Measurements from ENCODE around the gene CCDC188. TPM values are rescaled to one million over a fixed set of nuclear protein-coding genes. Genes with fewer than 3 reads are reported as not detected.

CCDC188 gene
- total RNA-seq, 1 experiment from 2014 or later: not detected

DNA sequence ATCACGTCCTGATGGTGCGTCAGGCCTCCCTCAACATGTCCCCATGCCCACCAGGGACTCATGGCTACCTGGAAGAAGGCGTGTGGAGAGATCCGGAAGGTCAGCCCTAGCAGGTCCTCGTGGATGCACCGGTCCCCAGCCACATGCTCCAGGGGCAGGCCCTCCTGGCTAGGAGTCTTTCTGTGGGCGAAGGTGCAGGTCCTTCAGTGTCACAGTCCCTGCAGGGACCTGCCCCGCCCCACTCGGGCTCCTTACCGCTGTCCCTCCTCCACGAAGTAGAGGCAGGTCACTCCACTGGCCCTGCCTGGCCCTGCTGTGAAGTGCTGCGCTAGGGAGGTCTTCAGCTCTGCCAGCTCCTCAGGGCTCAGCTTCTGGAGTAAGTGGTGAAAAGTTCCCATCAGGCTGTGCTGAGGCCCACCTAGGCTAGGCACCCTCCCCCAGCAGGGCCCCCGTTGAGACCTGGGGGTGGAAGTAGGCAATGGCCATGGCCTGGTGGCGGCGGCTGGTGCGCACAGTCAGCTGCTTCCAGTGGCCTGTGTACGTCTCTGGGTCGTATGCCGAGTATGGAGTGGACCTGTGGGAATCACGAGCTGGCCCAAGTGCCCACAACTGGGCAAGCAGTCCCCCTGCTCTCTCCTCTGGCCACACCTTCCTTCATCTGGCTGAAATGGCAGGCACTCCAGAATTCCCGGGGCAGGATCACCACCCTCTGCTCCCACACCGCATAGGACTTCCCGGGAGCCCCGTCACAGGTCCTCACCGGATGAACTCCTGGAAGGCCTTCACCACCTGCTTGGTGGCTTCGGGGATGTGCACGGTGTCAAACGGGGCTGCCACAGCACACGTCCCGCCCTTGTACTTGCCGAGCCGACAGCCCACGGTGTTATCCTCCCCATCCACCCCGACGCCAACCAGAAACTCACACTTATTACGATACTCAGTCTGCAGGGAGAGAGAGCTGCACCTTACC, 36.1 kb downstream of the CCDC188 start:
- Histone ChIP-seq H3K4me2 (ENCODE audit: low read depth, low read length, poor library complexity, severe bottlenecking) (peak overlapping the region; percentile 88), H3K27ac (ENCODE audit: low read length) (no peak overlapping the region), H3K36me3 (ENCODE audit: insufficient read depth, low read length) (peaks cover 22% of the 10 kb centered on the region), H3K9me3 (ENCODE audit: low read length) (no peaks in the 10 kb centered on the region), H3K4me1 (ENCODE audit: low read length) (peaks cover 49% of the 10 kb centered on the region), H2AFZ (ENCODE audit: low read length) (no peak overlapping the region), H3K27me3 (ENCODE audit: low read length) (no peaks in the 10 kb centered on the region), H3K9me2 (replicated peaks; ENCODE audit: insufficient read depth, low read length) (no peaks in the 10 kb centered on the region), H3K4me3 (ENCODE audit: low read length) (peak overlapping the region; percentile 94; the same call in 1 of the 2 replicates), H3K79me2 (ENCODE audit: low read length) (peaks cover 53% of the 10 kb centered on the region), H4K20me1 (ENCODE audit: insufficient read depth, low read depth, low read length) (peaks cover 14% of the 10 kb centered on the region), H3K9ac (ENCODE audit: low read length) (peak overlapping the region; percentile 89)
- no peak for DNase-seq

DNA sequence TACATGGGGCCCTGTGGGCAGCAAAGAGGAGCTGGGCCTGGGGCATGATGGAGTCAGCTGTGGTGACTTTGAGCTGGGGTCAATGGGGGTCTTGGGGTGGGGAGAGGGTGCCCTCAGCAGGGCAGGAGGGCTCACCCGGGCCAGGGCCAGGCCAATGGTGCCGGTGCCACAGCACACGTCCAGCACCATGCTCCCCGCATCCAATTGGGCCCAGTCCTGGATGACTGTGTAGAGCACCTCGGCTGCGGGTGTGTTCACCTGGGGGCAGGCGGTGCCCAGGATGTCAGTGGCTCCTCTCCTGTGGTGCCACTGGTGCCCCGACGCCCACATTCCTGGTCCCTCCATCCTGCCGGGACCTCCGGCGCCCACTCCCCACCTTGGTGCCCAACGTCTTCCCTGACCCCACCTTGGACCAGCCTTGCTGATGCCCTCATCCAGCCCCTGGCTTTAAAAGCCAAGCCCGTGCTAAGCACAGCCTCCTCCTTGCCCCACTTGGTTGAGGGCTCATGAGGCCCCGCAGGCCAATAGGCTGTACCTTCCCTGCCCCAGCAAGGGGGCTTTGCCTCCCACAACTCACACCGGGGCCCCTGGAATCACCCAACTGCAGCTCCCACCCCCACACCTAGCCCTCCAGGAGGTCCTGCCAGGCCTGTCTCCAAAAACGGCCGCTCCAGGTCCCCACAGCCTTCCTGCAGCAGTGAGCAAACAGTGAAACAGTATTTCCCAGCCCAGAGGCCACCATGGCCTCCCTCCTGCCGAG, 37.1 kb downstream of the CCDC188 start:
- Histone ChIP-seq H2AFZ (ENCODE audit: low read length) (no peak overlapping the region), H3K79me2 (ENCODE audit: low read length) (peaks cover 43% of the 10 kb centered on the region), H3K4me3 (ENCODE audit: low read length) (no peak overlapping the region), H4K20me1 (ENCODE audit: insufficient read depth, low read depth, low read length) (peaks cover 6% of the 10 kb centered on the region; the same call in 1 of the 2 replicates), H3K27ac (ENCODE audit: low read length) (no peak overlapping the region), H3K27me3 (ENCODE audit: low read length) (no peaks in the 10 kb centered on the region), H3K9ac (ENCODE audit: low read length) (no peak overlapping the region), H3K9me3 (ENCODE audit: low read length) (no peaks in the 10 kb centered on the region), H3K4me2 (ENCODE audit: low read depth, low read length, poor library complexity, severe bottlenecking) (no peak overlapping the region), H3K9me2 (replicated peaks; ENCODE audit: insufficient read depth, low read length) (no peaks in the 10 kb centered on the region), H3K36me3 (ENCODE audit: insufficient read depth, low read length) (peaks cover 11% of the 10 kb centered on the region), H3K4me1 (ENCODE audit: low read length) (peaks cover 38% of the 10 kb centered on the region)
- DNase-seq: no peak

DNA sequence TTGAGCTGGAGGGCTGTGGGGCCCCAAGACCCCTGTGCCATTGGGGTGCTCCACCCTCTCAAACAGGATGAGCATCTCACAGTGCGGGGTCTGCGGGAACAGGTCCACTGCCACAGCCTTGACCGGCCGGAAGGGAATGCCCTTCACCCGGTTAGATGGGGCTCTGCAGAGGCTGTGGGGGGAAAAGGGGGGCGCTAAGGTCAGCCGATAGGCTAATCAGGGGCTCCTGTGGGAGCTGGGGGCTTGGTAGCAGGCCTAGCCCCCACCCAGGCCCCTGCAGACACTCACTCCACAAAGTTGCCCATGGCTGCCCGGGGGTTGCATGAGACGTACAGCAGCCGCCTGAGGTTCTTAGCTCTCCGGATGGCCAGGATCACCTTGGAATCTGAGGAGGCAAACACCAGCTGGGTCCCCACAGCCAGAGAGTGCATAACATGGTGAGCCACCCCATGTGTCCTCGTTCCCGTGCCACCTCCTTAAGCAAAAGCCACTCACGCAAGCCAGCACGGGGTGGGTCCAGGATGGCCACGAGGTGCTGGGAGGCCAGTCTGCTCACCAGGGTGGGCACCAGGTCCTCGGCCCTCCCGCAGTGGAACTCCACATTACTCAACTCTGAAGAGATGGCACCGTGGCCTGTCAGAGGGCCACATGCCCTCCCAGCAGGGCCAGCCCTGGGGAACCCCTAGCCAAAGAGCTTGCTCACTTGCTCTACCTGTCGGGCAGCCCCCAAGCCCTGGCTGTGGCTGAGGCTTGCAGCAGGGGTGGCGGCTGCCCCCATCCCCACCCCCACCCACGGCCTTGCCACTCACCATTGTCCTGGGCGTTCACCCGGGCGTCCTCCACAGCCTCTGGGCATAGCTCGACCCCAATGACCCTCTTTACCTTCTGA, 38.0 kb downstream of the CCDC188 start:
- peaks cover 34% of the 10 kb centered on the region for H3K79me2 ChIP-seq (ENCODE audit: low read length)
- no peaks in the 10 kb centered on the region for H3K9me2 ChIP-seq (replicated peaks; ENCODE audit: insufficient read depth, low read length)
- DNase-seq: no peak
- H2AFZ ChIP-seq (ENCODE audit: low read length): no peak overlapping the region
- H3K4me3 ChIP-seq (ENCODE audit: low read length): no peak overlapping the region
- H3K36me3 ChIP-seq (ENCODE audit: insufficient read depth, low read length): peaks cover 6% of the 10 kb centered on the region
- peaks cover 34% of the 10 kb centered on the region for H3K4me1 ChIP-seq (ENCODE audit: low read length)
- no peaks in the 10 kb centered on the region for H3K27me3 ChIP-seq (ENCODE audit: low read length)
- no peaks in the 10 kb centered on the region for H3K9me3 ChIP-seq (ENCODE audit: low read length)
- 0 out of 2 replicates have a peak overlapping the region, but pooled peaks have one; percentile 46 for H3K9ac ChIP-seq (ENCODE audit: low read length)
- H3K27ac ChIP-seq (ENCODE audit: low read length): no peak overlapping the region
- no peaks in the 10 kb centered on the region for H4K20me1 ChIP-seq (ENCODE audit: insufficient read depth, low read depth, low read length)
- H3K4me2 ChIP-seq (ENCODE audit: low read depth, low read length, poor library complexity, severe bottlenecking): no peak overlapping the region

DNA sequence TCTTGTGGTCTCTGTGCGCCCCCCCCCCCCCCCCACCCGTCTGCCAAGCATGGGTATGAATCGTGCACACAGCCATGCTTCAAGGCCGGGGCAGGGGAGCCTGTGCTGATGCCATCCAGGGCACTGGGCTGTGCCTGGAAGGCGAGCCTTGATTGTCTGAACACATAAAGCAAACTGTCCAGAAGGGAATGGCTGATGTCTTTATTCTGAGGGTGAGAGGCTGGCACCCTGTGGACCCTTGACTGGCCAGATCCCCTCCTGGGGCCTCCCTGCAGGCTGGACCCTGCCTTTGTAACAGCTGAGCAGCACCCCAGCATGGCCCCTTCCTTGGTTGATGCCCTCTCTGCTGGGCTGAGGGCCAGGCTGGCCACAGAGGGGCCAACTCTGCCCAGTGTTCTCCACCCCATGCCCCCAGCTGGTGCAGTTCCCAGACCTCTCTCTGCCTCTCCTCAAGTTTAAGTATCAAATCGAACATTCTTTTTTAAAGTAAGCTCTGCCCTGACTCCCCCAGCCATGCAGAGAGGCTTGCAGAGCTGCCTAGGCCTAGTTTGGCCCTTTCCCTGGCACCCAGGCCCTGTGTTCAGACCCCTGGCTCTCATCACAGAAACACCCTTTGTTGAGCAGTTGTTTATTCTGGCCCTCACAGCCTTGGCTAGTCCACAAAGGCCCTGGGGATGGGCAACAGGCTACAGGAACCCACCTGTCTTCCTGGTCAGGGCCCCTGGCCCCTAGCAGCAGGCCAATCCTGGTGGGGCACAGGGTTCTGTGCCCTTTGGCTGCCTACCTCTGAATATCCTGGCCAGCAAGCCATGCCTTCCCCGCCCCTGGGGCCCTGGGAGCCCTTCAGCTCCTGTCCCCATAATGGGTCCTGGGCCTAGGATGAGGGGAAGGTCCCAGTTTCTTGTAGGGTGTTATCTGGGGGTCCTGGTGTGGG, 38.9 kb downstream of the CCDC188 start:
- no peak overlapping the region for H3K4me3 ChIP-seq (ENCODE audit: low read length)
- H3K27ac ChIP-seq (ENCODE audit: low read length): peak overlapping the region; percentile 76
- H3K79me2 ChIP-seq (ENCODE audit: low read length): peaks cover 31% of the 10 kb centered on the region
- no peak for DNase-seq
- no peak overlapping the region for H2AFZ ChIP-seq (ENCODE audit: low read length)
- H3K4me1 ChIP-seq (ENCODE audit: low read length): peaks cover 34% of the 10 kb centered on the region
- H3K27me3 ChIP-seq (ENCODE audit: low read length): no peaks in the 10 kb centered on the region
- peaks cover 6% of the 10 kb centered on the region for H3K36me3 ChIP-seq (ENCODE audit: insufficient read depth, low read length)
- H3K9me2 ChIP-seq (replicated peaks; ENCODE audit: insufficient read depth, low read length): no peaks in the 10 kb centered on the region
- no peaks in the 10 kb centered on the region for H4K20me1 ChIP-seq (ENCODE audit: insufficient read depth, low read depth, low read length)
- H3K9me3 ChIP-seq (ENCODE audit: low read length): no peaks in the 10 kb centered on the region
- H3K4me2 ChIP-seq (ENCODE audit: low read depth, low read length, poor library complexity, severe bottlenecking): no peak overlapping the region
- peak overlapping the region; percentile 46 for H3K9ac ChIP-seq (ENCODE audit: low read length)

DNA sequence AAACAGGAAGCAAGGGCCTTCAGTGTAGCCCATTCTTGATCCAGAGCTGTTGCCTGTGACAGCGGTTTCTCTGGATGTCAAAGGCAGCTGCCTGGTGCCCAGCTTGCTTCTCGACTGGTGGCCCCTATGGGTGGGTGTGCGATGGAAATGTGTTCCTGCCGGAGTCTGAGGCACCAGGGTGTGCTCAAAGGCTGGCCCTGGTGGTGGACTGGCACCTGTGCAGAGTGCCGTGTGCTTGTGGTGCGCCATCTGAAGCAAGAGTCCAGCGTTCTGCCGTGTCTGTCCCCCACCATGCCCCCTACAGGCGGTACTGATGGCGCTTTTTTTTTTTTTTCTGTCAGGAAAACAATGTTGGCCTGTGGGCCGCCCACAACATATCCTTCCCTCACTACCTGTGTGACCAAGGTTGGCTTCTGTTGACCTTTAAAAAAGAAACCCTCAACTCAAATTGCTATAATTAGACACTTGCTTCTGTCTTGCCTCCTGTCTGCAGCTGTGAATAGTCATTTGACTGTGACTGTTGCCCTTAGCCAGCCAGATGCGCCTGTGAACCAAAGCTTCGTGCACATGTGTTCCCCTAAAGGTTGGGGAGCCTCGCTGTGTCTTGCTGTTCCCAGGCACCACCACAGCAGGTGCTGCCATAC, 39.7 kb downstream of the CCDC188 start:
- no peak overlapping the region for H3K4me2 ChIP-seq (ENCODE audit: low read depth, low read length, poor library complexity, severe bottlenecking)
- no peak overlapping the region for H3K9ac ChIP-seq (ENCODE audit: low read length)
- H3K27me3 ChIP-seq (ENCODE audit: low read length): no peaks in the 10 kb centered on the region
- H4K20me1 ChIP-seq (ENCODE audit: insufficient read depth, low read depth, low read length): no peaks in the 10 kb centered on the region
- peaks cover 23% of the 10 kb centered on the region for H3K79me2 ChIP-seq (ENCODE audit: low read length)
- peak overlapping the region; percentile 58 for H3K27ac ChIP-seq (ENCODE audit: low read length)
- no peaks in the 10 kb centered on the region for H3K9me3 ChIP-seq (ENCODE audit: low read length)
- H2AFZ ChIP-seq (ENCODE audit: low read length): no peak overlapping the region
- peaks cover 6% of the 10 kb centered on the region for H3K36me3 ChIP-seq (ENCODE audit: insufficient read depth, low read length)
- peaks cover 34% of the 10 kb centered on the region for H3K4me1 ChIP-seq (ENCODE audit: low read length)
- H3K4me3 ChIP-seq (ENCODE audit: low read length): no peak overlapping the region
- H3K9me2 ChIP-seq (replicated peaks; ENCODE audit: insufficient read depth, low read length): no peaks in the 10 kb centered on the region
- DNase-seq: peak; percentile 84

DNA sequence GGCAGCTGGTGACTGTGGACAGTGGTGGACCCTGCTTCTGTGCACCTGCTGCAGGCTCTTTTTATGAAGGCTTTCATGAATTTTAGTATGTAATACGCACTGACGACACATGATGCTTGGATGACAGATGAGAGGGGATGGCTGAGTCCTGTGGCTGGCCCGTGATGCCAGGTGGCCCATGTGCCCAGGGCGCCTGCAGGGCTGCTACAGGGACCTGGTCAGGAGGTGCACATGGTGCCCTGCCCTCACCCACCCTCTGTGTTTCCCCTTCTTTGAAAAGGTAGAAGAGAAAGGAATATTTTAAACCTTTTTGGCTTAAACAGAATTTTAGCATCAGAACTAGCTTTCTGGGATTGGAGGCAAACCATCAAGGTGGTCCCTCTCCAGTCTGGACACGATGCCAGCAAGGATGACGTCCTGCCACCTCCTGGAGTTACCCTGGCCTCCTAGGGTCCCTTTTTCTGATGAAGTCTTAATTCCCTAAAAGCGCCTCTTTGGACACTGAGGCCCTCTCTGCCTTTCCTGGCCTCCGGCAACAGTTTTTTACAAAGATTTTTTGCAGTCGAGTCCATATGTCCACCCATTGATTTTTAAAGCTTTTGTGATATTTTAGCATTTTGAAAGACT, 40.4 kb downstream of the CCDC188 start:
- Histone ChIP-seq H3K36me3 (ENCODE audit: insufficient read depth, low read length) (peaks cover 3% of the 10 kb centered on the region), H3K4me2 (ENCODE audit: low read depth, low read length, poor library complexity, severe bottlenecking) (no peak overlapping the region), H3K9ac (ENCODE audit: low read length) (no peak overlapping the region), H4K20me1 (ENCODE audit: insufficient read depth, low read depth, low read length) (no peaks in the 10 kb centered on the region), H3K9me3 (ENCODE audit: low read length) (no peaks in the 10 kb centered on the region), H3K4me1 (ENCODE audit: low read length) (peaks cover 27% of the 10 kb centered on the region), H2AFZ (ENCODE audit: low read length) (no peak overlapping the region), H3K4me3 (ENCODE audit: low read length) (no peak overlapping the region), H3K27ac (ENCODE audit: low read length) (peak overlapping the region; percentile 58), H3K9me2 (replicated peaks; ENCODE audit: insufficient read depth, low read length) (no peaks in the 10 kb centered on the region), H3K27me3 (ENCODE audit: low read length) (no peaks in the 10 kb centered on the region), H3K79me2 (ENCODE audit: low read length) (peaks cover 16% of the 10 kb centered on the region)
- DNase-seq: no peak
